Inferior parietal cortex (tissue), 1 donor: ENCODE measurements around the gene DCDC2C.
"Not testable (repeated sequence)": the region's sequence is repeated elsewhere in the genome, so short reads cannot be mapped to it uniquely, and the experiment has no call there.

Experiments used
- DNase-seq: peaks from one replicate; pipeline ENCODE4 v3.0.0-alpha.2; 2016; ENCODE audit errors: extremely low spot score

Gene DCDC2C, protein sequence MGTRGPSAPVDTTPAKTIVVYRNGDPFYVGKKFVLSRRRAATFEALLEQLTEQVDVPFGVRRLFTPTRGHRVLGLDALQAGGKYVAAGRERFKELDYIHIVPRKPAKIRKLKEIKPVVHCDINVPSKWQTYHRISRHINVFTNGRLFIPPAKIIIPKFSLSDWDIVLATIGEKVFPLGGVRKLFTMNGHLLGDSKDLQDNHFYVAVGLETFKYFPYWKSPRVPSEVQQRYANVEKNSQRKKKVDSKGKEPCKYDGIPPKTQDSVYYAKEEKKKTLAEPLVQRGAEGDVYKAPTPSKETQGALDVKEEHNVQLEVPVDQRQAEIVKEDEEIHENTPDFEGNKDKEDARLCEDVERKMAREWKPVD

DNA sequence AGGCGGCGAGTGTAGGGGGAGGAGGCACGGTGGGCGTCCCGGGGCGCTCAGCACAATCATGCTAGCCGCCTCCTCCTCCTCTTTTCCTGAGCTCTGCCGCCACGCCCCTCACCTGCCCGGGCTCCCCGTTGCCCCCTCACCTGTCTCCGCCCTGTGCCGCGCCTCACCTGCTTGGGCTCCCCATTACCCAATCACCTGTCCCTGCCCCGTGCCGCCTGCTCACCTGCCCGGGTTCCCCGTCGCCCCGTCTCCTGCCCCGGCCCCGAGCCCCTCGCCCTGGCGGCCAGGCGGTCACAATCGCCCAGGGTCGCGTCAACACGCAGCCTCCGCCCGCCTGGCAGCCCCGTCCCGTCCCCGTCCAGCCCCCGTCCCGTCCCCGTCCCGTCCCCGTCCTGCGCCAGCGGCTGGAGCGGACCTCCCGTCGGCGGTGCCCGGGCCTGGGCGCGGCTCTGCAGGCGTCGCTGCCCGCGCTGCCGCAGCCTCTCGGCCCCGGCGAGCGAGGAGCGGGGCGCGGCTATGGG, at the start of gene DCDC2C:
Gene DCDC2C (plus strand): TSS at position 340 of the 521 bp plus-strand sequence. CDS start 177 bp downstream, at position 517.
- no peak for DNase-seq

GRCh38 chr2:3654011-3654410, 49.4 kb upstream of the DCDC2C start:
- no peak for DNase-seq

GRCh38 chr2:3654531-3655225, 48.7 kb upstream of the DCDC2C start:
- DNase-seq, result no peak

DNA sequence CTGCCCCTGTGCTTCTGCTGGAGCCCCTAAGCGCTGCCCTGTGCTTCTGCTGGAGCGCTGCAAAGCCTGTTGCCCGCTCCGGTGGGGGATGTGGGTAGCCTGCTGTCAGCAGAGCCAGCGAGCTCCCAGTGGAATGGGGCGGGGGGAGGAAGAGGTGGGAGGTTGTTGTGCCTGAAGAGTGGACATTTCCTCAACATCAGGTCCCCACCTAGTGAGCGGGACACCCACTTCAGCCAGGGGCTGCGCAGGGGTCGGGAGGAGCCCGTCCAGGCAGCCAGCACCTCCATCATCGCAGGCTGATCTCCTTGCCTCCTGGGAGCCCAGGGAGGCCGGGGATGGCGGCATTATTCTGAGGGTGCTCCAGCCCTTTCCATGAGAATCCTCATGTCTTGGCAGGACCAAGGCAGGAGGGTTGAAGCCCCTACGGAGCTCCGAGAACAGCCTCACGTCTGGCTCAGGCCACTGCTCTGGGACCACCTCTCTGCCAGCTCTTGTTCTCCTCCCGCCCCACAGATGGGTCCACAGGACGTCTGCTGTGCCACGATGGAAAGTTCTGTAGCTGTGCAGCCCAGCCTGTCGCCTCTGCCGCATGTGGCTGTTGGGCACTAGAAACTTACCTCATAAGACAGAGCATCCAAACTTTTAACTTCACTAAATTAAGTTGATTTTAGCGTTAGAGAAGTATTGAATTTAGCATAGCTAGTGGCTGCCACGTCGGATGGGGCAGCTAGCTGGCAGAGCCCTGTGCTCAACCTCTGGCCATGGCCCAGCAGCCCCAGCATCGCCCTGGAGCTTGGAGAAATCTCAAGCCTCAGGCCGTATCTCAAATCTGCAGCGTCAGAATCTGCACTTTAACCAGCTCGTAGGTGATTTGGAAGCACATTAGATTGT, 47.3 kb upstream of the DCDC2C start:
- no peak for DNase-seq

DNA sequence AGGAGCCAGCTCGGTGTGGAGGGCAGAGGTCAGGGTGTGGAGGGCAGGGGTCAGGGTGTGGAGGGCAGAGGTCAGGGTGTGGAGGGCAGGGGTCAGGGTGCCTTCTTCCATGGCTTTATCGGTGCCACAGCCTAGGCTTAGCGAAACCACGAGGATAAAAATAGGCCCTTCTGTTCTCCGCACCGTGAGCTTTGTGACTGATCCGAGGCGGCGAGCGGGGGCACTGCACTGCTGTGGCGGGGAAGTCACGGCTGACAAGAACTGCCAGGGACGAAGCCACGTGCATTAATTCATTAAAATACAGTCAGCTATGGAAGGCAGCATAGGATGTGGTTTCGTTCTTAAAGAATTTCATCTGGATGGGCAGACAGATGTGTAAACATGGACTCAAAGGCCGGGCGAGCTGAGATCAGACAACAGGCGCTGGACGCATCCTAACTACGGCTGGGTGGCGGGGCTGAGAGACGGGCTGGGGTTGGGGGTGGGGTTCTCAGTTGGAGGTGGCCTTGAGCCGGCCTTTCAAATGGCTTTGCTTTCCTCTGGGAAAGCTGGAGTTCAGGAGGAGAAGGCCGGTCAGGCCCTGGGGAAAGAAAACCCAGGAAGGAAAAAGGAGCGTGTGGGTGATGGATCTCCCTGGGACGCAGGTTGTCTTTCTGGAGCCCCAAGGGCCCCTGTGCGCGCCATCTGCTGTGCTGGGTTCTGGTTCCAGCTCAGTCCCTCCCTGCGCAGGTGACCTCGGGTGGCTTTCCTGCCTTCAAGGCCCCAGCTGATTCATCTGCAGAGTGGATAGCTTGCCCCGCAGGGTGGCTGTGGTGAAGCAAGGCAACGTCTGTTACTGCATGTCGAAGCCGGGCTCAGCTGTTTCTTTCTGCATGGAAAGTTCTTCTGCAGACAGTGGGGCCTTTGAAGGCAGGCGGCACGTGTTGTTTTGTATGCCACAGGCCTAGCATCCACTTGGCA, 46.3 kb upstream of the DCDC2C start:
- DNase-seq, result no peak

DNA sequence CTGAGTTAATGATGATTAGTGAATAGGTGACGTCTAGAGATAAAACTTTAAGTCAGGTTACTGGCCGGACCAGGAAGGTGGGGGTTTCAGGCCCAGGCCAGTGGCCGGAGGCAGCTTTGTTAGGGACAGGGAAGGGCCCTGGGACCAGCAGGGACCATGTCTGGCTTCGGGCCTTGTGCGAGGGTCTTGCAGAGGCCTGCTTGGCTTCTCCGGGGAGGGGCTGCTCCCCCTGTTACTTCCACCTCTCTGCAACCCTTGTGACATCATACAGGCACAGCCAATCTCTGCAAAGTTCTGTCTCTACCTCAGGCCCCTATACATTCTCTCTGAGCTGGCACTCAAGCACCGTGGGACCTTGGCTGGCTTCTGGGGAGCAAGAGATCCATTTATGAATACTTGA, 45.5 kb upstream of the DCDC2C start, which contains the start of gene ALLC:
Gene ALLC (plus strand): TSS at position 320 of the 400 bp plus-strand sequence. CDS start 12,958 bp downstream, outside the sequence.
- DNase-seq, result no peak

GRCh38 chr2:3659447-3660432, 43.6 kb upstream of the DCDC2C start:
- no peak for DNase-seq

GRCh38 chr2:3660640-3661039, 42.7 kb upstream of the DCDC2C start:
- not testable (repeated sequence) for DNase-seq

DNA sequence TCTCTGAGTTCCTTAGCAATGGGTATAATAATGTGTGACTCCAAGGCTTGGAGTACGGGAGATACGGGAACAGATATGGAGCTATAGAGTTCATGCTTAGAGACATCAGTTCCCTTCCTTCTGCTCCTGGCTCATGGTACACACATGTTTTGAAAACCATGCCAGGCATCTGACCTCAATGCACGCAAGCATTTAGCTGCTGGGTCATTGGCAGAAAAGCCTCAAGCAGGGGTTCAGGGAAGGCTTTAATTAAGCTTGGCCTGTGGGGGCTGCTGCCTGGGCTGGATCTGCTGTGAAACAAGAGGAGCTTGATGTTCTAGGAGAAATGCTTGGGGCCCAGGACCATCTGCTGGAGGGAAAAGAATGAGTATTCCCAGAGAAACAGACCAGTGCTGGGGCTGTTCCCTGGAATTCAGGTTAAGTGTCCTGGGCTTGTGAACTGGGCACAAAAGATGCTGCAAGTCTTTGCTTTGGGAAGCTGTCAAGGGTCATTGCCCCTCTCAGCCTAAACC, 42.2 kb upstream of the DCDC2C start:
- no peak for DNase-seq

DNA sequence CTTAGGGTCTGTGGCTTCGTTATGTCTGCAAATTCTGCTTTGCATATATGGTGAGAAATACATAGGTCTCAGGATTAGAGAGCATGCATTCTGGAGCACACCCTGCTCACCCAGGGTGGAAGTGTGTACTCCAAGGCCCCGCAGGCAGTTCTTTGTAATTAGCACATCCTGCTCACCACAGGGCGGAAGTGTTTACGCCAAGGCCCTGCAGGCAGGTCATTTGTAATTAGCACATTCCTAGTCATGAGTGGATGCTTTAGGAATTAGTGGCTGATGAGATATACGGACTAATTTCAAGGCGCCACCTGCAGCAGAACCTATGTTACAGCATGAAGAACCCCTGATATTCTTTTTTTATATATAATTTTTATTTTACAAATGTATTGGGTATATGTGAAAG, 41.1 kb upstream of the DCDC2C start:
- DNase-seq, result no peak

- DNase-seq, result no peak
These were observed 39.3 kb upstream of the DCDC2C start for GRCh38 chr2:3664118-3664517.

DNA sequence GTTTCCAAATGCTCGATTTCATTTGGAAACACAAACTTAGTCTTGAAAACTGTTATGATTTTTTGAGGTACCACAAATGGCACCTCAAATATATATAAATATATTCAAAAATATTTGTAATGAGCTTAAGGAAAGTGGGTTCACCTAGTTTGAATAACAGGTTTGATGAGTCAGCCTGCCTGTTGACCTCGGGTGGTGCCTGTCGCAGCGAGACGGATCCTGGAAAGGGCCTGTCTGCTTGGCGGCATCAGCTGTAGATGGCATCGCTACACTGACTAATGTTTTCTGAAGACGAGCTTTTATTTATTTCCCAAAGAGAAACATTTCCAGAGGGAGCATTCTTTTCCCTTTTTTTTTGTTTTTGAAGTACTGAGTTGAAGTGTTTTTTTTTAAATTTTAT, 38.5 kb upstream of the DCDC2C start:
- DNase-seq, result no peak

DNA sequence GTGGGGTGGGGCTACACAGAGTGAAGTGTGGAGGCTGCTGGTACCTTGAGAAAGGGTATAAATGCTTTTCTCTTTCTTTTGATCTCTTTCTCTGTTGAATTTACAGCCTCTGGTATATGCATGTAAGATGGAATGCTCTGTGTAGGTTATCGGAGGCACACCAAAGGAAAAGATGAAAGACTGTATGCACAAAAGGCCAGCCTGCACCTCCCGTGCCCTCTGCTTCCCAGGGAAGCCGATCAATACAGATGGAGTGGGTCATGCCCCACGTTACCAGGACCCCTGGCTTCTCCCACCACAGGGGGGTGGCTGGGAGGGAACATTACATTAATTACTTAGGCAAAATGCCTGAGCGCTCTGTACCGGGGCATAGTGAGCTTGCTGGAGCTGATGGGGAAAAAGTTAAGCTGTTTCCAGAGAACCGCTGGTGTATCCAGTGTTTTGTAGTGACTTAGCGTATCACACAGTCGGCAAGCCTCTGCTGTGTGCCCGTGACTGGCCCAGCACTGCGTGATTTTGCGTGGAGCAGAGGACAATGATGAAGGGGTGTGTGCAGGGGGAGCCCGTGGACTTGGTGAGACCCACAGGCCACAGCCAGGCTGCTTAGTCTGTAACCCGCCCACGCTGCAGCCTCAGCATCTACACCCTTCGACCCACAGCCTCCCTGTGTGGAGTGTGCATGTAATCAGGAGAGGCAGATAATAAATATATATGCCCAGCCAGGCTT, 37.3 kb upstream of the DCDC2C start:
- no peak for DNase-seq

DNA sequence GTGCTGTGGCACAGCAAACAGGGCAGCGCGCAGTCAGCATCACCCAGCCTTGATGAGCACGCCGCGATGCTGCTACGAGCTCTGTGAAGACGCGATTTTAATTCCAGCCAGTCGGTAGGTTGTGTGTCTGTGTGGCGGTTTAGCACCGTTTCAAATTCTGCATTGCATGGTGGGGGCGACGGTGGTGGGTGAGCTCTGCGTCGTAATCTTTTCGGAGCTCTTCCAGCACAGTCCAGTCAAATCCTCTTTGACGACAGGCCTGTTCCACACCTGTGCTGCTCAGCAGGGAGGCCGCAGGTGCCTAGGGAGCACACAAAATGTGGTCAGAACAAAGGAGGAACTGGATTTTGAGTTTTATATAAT, 36.8 kb upstream of the DCDC2C start:
- DNase-seq, result no peak

DNA sequence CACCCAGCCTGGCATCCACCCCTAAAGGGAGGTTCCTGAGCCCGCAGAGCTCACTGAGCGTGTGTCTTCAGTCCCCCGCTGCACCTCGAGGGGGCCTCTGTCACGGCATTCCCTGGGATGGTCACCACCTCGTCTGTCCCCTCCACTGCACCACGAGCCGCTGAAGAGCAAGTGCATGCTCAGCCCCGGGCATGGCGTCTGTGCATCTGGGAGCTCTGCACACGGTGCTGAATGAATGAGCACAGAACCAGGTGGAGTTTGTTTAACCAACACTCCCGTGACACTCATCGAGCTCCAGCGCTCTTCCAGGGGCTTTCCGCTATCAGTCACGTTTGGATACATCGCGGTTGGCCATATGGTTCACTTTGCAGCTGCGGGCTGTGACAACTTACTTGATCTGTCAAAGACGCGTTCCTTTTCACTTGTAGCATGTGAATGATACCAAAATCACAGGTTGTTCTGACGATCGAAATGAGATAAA, 36.2 kb upstream of the DCDC2C start:
- no peak for DNase-seq

- DNase-seq, result no peak
These were observed 33.7 kb upstream of the DCDC2C start for GRCh38 chr2:3669656-3670055.

GRCh38 chr2:3670376-3670775, 33.0 kb upstream of the DCDC2C start:
- no peak for DNase-seq

DNA sequence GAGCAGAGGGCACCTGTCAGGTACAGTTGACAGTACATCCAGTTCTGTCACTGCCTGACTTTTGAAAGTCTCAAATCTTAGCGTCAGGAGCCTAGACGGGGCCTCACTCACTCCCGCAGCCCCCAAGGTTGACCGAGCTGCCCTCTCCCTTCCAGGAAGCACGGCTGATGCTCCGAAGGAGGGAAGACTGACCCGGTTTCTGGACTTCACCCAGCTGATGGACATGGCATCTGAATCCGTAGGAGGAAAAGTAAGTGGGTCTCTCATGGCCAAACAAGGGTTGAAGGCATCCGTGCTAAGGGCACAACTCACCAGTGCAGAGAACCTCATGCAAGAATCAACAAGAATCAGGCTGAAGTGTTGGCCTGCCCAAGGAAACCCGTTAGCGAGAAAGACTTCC, 32.4 kb upstream of the DCDC2C start:
- DNase-seq, result no peak
